BLaER1 (cell line): Measurements from ENCODE around the gene FAP.

Source experiments
- H3K27ac ChIP-seq: shearing (Covaris generic); formaldehyde crosslinking; 2 replicates; pipeline ENCODE4 v1.8.1; 2022
- H3K27me3 ChIP-seq: shearing (Covaris generic); formaldehyde crosslinking; 2 replicates; pipeline ENCODE4 v1.8.1; 2022
- H3K36me3 ChIP-seq: shearing (Covaris generic); formaldehyde crosslinking; 2 replicates; pipeline ENCODE4 v1.8.1; 2022
- H3K4me1 ChIP-seq: shearing (Covaris generic); formaldehyde crosslinking; 2 replicates; pipeline ENCODE4 v1.8.1; 2022
- H3K4me2 ChIP-seq: shearing (Covaris generic); formaldehyde crosslinking; 2 replicates; pipeline ENCODE4 v1.8.1; 2022
- H3K4me3 ChIP-seq: shearing (Covaris generic); formaldehyde crosslinking; 2 replicates; pipeline ENCODE4 v1.8.1; 2022
- H3K9ac ChIP-seq: shearing (Covaris generic); formaldehyde crosslinking; 2 replicates; pipeline ENCODE4 v1.8.1; 2022
- H3K9me3 ChIP-seq: shearing (Covaris generic); formaldehyde crosslinking; 2 replicates; pipeline ENCODE4 v1.8.1; 2022
- H4K20me1 ChIP-seq: shearing (Covaris generic); formaldehyde crosslinking; 2 replicates; pipeline ENCODE4 v1.8.1; 2022
- Cebpa-rat ChIP-seq: shearing (Covaris generic); IDR thresholded peaks from 2 replicates; pipeline ENCODE4 v1.8.1; 2022

The FAP gene

DNA sequence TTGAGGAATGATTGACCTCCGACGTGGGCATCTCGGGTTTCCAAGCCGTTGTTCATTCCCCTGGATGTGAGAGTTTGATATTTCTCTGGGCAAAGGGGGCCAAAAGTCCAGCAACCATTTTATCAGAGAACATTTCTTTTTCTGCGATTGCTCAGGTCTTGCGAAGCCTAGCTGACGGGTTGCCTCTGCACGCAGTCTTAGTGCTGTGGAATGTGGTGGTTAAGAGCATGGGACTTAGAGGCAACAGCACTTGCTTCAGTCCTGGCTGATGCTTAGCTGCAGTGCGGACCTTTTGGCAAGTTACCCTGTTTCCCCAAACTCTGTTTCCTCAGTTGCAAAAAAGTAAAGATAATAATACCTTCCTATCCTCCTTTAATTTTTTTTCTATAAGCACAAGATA is 45.0 kb downstream of the FAP start:
- H3K27ac ChIP-seq: no peak overlapping the region
- H3K9me3 ChIP-seq: no peaks in the 10 kb centered on the region
- no peak overlapping the region for H3K4me3 ChIP-seq
- no peaks in the 10 kb centered on the region for H3K27me3 ChIP-seq
- H3K4me2 ChIP-seq: no peak overlapping the region
- H3K9ac ChIP-seq: no peak overlapping the region
- H3K4me1 ChIP-seq: no peaks in the 10 kb centered on the region
- H4K20me1 ChIP-seq: no peaks in the 10 kb centered on the region
- no peak for TF ChIP-seq Cebpa-rat
- no peaks in the 10 kb centered on the region for H3K36me3 ChIP-seq

- Histone ChIP-seq H4K20me1 (no peaks in the 10 kb centered on the region), H3K4me2 (no peak overlapping the region), H3K9ac (no peak overlapping the region), H3K4me1 (no peaks in the 10 kb centered on the region), H3K36me3 (no peaks in the 10 kb centered on the region), H3K4me3 (no peak overlapping the region), H3K27me3 (no peaks in the 10 kb centered on the region), H3K9me3 (no peaks in the 10 kb centered on the region), H3K27ac (no peak overlapping the region)
- no peak for TF ChIP-seq Cebpa-rat
Measured at GRCh38 chr2:162197069-162197825, 46.0 kb downstream of the FAP start.

GRCh38 chr2:162196638-162197037 is 46.6 kb downstream of the FAP start:
- no peaks in the 10 kb centered on the region for H3K36me3 ChIP-seq
- H3K4me1 ChIP-seq: no peaks in the 10 kb centered on the region
- H3K4me2 ChIP-seq: no peak overlapping the region
- H3K9ac ChIP-seq: no peak overlapping the region
- no peaks in the 10 kb centered on the region for H4K20me1 ChIP-seq
- no peak overlapping the region for H3K27ac ChIP-seq
- H3K9me3 ChIP-seq: no peaks in the 10 kb centered on the region
- no peak for TF ChIP-seq Cebpa-rat
- H3K27me3 ChIP-seq: no peaks in the 10 kb centered on the region
- H3K4me3 ChIP-seq: no peak overlapping the region

- TF ChIP-seq Cebpa-rat: no peak
- no peaks in the 10 kb centered on the region for H3K9me3 ChIP-seq
- H3K27ac ChIP-seq: no peak overlapping the region
- no peak overlapping the region for H3K4me2 ChIP-seq
- H3K4me3 ChIP-seq: no peak overlapping the region
- H3K36me3 ChIP-seq: no peaks in the 10 kb centered on the region
- H3K4me1 ChIP-seq: no peaks in the 10 kb centered on the region
- H3K27me3 ChIP-seq: no peaks in the 10 kb centered on the region
- no peak overlapping the region for H3K9ac ChIP-seq
- H4K20me1 ChIP-seq: no peaks in the 10 kb centered on the region
Measured at GRCh38 chr2:162188451-162188850, 54.8 kb downstream of the FAP start.

GRCh38 chr2:162185541-162186232 is 57.6 kb downstream of the FAP start:
- Histone ChIP-seq H3K9me3 (no peaks in the 10 kb centered on the region), H3K4me3 (no peak overlapping the region), H4K20me1 (no peaks in the 10 kb centered on the region), H3K36me3 (no peaks in the 10 kb centered on the region), H3K4me2 (no peak overlapping the region), H3K27me3 (no peaks in the 10 kb centered on the region), H3K27ac (no peak overlapping the region), H3K9ac (no peak overlapping the region), H3K4me1 (no peaks in the 10 kb centered on the region)
- no peak for TF ChIP-seq Cebpa-rat

DNA sequence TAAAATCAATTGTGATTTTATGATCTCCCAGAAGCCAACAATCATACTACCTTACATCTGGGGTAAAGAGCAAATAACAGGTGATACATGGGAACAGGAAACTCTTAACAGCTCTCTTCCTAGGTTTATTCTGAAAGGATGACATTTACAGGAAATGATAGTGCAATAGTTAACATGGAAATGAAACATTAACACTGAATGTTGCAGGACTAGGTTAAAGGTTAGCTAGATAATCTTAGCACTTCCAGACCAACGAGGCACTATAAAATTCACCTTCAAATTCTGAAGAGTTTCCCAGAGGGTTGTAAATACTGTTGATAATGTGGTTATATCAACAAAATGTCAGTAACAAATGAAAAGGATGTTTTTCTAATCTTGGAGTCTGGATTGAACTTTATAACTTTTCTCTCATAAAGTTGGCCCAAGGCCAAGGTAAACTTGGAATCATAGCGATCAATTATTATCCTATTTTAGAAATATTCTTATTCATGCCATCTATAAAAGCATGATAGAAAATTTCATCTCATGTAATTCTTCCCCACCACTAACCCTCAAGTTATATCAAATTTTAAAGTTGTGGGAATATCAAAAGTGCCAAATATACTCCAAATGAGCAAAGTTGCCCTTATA is 58.3 kb downstream of the FAP start:
- Histone ChIP-seq H3K27ac (no peak overlapping the region), H3K36me3 (no peaks in the 10 kb centered on the region), H3K27me3 (no peaks in the 10 kb centered on the region), H3K9me3 (no peaks in the 10 kb centered on the region), H3K4me1 (no peaks in the 10 kb centered on the region), H3K4me3 (no peak overlapping the region), H3K9ac (no peak overlapping the region), H3K4me2 (no peak overlapping the region), H4K20me1 (no peaks in the 10 kb centered on the region)
- no peak for TF ChIP-seq Cebpa-rat

DNA sequence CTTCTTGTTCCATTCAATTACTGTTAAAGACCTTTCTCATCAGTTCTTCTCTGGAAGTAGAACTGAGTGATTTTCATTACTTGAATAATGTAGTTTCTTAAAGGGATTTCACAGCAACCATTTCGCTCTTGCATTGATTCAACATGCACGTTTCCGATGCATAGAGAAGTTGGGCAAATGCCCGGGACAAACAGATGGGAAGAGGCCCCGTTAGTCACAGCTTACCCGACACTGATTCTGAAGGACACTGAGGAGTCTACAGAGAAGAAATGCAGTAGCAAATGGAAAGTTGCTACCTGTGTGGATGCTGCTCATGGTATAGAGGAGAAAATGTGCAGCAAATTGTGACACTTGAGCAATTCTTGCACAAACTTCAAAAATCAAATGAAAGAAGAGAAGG is 58.9 kb downstream of the FAP start:
- Histone ChIP-seq H3K27me3 (no peaks in the 10 kb centered on the region), H3K27ac (no peak overlapping the region), H4K20me1 (no peaks in the 10 kb centered on the region), H3K4me3 (no peak overlapping the region), H3K9ac (no peak overlapping the region), H3K36me3 (no peaks in the 10 kb centered on the region), H3K4me1 (no peaks in the 10 kb centered on the region), H3K9me3 (no peaks in the 10 kb centered on the region), H3K4me2 (no peak overlapping the region)
- no peak for TF ChIP-seq Cebpa-rat

GRCh38 chr2:162182395-162182794 is 60.9 kb downstream of the FAP start:
- H4K20me1 ChIP-seq: no peaks in the 10 kb centered on the region
- TF ChIP-seq Cebpa-rat: no peak
- no peaks in the 10 kb centered on the region for H3K4me1 ChIP-seq
- H3K27me3 ChIP-seq: no peaks in the 10 kb centered on the region
- no peak overlapping the region for H3K4me3 ChIP-seq
- H3K9me3 ChIP-seq: no peaks in the 10 kb centered on the region
- no peak overlapping the region for H3K4me2 ChIP-seq
- H3K36me3 ChIP-seq: no peaks in the 10 kb centered on the region
- no peak overlapping the region for H3K27ac ChIP-seq
- no peak overlapping the region for H3K9ac ChIP-seq

DNA sequence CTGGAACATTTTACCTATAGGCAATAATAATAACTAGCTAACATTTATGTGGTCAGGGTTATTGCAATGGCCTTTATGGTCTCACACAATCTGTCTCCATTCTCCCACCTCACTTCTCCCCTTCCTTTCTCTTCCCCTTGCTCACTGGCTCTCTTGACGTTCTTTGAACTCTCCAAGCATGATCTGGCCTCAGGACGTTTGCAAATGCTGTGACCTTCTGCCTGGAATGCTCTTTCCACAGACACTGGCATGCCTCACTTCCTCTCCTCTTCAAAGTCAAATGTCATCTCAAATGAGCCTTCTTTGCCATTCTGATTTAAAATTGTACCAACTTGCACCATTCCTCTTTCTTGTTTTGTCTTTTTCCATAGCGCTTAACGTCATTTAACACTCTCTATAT is 65.9 kb downstream of the FAP start:
- no peak overlapping the region for H3K9ac ChIP-seq
- H3K27ac ChIP-seq: no peak overlapping the region
- no peaks in the 10 kb centered on the region for H3K27me3 ChIP-seq
- no peak for TF ChIP-seq Cebpa-rat
- H3K9me3 ChIP-seq: no peaks in the 10 kb centered on the region
- no peaks in the 10 kb centered on the region for H3K36me3 ChIP-seq
- H3K4me1 ChIP-seq: no peaks in the 10 kb centered on the region
- no peak overlapping the region for H3K4me2 ChIP-seq
- H3K4me3 ChIP-seq: no peak overlapping the region
- no peaks in the 10 kb centered on the region for H4K20me1 ChIP-seq

GRCh38 chr2:162175714-162176113 is 67.5 kb downstream of the FAP start:
- Histone ChIP-seq H3K4me3 (no peak overlapping the region), H3K4me1 (no peaks in the 10 kb centered on the region), H3K27me3 (no peaks in the 10 kb centered on the region), H3K36me3 (no peaks in the 10 kb centered on the region), H3K9me3 (no peaks in the 10 kb centered on the region), H3K27ac (no peak overlapping the region), H3K4me2 (no peak overlapping the region), H4K20me1 (no peaks in the 10 kb centered on the region), H3K9ac (no peak overlapping the region)
- no peak for TF ChIP-seq Cebpa-rat
